H4 (cell line): Measurements from ENCODE around the gene FAM162B. TPM values are rescaled to one million over a fixed set of nuclear protein-coding genes. Genes with fewer than 3 reads are reported as not detected.
A peak's percentile ranks its signal among the peaks of the same experiment; 100 is the strongest.
"Not testable (repeated sequence)": the region's sequence is repeated elsewhere in the genome, so short reads cannot be mapped to it uniquely, and the experiment has no call there.

Experiments
- DNase-seq: peaks from one replicate; pipeline ENCODE4 v3.0.0-alpha.2; 2015; ENCODE audit warnings: low spot score
- total RNA-seq: library from RNA; depleted of rRNA; stranded (reverse); fragments of >200 nt; shearing (Covaris generic); gene quantifications from 2 replicates; pipeline ENCODE4 v1.2.3, GENCODE V29; 2014; rRNA removed

FAM162B gene
- total RNA-seq = not detected in 2 replicates

DNA sequence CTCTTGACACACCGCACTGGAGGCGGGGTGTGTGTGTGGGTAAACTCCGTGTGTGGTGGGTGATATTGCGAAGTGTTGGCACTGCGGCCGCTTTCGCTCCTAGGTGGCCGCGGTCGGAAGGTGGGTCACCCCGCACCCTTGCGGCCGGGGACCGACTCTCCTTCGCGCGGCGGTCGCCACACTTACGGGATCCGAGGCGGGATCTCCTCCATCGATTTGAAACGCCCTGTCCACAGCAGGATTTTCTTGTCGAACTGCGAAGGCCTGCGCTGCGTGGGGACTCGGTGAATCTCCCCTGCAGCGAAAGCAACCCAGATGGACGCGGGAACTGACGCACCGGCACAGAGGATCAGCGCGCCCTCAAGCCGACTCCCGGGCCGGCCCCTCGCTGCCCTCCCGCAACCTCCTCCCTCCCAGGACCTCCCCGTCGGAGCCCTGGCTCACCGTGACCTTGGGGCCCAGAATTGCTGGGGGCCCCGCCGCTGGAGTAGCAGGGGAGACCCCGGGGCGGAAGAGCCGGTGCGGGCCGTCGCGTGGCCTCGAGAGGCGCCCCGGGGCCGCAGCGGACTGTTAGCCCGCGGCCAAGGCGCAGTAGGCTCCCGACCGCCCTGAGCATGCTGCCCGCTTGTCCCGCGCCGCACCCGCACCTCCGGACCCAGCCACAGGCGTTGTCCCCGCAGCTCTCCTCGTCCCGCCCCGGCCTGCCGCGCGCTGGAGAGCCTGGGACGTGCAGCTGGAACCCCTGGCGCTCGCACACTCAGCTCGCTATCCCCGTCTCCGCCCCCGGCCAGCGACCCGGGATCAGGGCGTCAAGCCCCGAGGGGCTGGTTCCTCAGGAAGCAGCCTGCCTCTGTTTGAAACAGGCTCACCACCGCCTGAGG lies at the start of gene FAM162B:
TSS of gene FAM162B (minus strand) at position 759 of the 881 bp plus-strand sequence. CDS start at position 616, 143 bp downstream.
- DNase-seq = no peak

- DNase-seq = no peak
Observed at GRCh38 chr6:116812051-116812650, 46.6 kb upstream of the FAM162B start.

- no peak for DNase-seq
Observed at GRCh38 chr6:116801971-116802370, 36.5 kb upstream of the FAM162B start.

DNA sequence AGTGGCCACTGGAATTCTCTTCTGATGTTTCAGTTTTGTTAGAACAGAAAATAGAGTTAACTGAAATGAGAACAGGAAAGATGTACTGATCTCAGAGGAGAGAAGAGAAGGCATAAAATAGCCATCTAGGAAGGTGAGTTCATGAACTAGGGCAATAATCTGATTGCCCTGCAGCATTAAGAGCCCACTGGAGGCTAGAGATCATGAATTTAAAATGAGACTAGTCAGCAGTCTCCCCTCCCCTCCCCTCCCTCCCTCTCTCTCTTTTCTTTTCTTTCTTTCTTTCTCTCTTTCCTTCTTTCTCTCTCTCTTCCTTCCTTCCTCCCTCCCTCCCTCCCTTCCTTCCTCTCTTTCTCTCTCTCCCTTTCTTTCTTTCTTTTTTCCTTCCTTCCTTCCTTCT lies 34.4 kb upstream of the FAM162B start:
- no peak for DNase-seq

DNA sequence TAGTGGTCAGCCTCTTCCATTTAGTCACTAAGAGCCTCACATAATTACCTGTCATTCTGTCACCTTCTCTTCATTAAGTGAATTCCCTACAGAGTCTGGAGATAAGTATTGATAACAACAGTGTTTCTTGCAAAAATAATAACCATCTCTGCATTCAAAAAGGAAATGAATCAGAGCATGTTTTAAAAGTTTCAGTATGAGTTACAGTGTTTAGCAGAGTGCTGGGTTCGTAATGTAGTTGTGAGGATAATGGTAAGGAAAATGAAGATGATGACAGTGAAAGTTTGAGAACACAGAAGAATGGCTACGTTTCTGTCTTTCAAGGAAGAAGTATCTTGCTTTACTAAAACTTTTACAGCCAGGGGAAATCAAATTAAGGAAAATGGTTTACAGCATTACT lies 32.1 kb upstream of the FAM162B start:
- DNase-seq = no peak

DNA sequence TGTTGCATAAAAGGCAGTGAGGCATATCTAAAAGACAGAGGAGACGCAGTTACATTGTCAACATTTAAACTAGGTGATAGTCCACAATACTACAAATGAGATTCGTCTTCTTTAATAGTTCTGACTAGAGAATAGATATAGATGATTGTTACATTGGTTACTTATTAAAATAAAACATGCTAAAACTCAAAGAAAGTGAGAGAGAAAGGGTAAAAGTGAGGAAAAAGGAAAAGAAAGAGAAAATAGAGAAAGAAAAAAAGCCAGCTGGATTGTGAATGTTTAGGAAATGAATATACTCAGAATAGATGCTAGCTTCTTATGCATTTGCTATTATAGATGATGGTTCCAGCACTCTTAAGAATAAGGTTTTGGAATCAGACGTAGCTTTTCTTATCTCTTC lies 27.7 kb upstream of the FAM162B start:
- no peak for DNase-seq

DNA sequence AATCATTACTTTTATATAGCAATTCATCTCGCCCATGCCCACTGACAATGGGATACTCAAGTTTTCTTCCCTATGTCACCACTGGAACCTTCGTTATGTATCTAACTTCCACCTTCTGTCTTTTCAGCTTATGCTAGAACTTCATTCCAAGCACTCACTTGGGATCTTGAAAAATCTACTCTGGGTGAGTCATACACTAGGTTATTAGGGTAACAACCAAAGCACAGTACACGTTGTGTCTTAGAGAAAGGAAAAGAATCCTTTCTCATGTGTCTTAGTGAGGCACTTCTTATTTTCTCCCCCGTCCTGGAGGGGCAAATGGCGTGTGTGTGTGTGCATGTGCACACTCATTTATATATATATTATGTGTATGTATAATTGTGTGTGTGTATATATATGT lies 18.3 kb upstream of the FAM162B start:
- DNase-seq = no peak

GRCh38 chr6:116779573-116780164 lies 14.2 kb upstream of the FAM162B start:
- peak; percentile 12 for DNase-seq

DNA sequence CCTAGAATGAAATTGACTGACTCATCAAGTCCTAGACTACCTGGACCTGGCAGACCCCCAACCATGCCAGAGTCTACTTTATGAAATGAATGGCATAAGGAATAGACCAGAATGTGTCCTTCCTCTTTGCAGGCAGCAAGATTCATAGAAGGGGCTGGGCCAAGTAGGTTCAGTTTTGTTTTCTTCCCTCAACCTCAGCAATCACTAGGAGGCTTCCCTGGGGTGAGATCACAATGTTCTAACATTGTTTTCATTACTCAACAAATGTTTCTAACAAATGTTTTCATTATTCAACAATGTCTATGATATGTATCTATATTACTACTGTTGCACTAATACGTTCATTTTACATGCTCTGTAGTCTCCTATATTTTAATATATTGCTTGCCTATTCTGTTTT lies 8.4 kb upstream of the FAM162B start:
- DNase-seq = no peak

DNA sequence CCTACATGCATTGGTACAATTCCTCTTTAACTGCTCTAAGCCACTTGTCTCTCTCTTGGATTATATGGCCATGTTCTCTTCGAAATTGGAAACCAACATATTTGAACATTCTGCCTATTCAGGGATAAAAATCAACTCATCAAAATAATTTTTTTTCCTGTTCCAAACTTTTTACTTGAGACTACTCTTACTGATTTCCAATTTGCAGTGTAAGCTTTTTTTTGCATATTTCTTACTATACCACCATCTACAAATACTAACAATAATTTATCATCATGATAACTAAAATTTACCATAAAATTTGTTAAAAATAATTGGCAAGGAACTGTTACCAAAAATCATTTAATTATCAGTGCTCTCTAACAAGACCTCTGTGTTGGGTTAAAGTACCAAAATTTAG lies 6.9 kb upstream of the FAM162B start:
- no peak for DNase-seq

DNA sequence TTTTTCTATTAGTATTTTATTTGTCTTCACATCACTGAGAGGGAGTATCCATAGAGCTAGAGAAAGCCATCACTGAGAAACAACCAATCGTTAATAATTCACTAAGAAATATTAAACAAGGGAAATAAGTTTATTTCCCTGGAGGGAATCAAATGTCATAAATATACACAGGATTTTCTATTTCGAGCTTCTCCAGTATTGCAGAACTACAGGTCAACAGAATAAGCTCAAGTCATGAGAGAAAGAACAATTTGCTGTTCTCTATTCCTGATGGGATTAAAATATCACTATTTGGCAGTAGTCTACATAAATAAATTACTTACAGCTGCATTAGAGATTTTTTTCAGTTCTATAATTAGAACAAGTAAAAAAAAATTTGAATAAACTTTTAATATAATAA lies 2.2 kb upstream of the FAM162B start:
- DNase-seq = no peak

GRCh38 chr6:116766506-116767176 lies 1.1 kb upstream of the FAM162B start:
- no peak for DNase-seq

DNA sequence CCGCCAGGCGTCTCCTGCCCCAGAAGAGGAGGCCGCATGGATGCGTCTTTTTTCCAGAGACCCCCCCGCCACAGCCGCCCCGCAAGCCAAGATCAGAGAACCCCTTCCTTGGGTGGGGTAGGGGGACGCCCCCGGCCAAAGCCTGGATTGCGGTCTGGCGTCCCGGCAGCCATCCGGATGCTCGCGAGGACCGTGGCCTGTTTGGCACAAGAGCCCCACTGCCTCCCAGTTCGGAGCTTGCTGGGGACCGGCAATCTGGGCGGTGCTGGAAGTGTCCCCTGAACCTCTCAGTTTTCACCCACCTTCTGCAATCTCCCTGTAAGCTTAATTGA lies 924 bp downstream of the FAM162B start:
- DNase-seq = no peak

DNA sequence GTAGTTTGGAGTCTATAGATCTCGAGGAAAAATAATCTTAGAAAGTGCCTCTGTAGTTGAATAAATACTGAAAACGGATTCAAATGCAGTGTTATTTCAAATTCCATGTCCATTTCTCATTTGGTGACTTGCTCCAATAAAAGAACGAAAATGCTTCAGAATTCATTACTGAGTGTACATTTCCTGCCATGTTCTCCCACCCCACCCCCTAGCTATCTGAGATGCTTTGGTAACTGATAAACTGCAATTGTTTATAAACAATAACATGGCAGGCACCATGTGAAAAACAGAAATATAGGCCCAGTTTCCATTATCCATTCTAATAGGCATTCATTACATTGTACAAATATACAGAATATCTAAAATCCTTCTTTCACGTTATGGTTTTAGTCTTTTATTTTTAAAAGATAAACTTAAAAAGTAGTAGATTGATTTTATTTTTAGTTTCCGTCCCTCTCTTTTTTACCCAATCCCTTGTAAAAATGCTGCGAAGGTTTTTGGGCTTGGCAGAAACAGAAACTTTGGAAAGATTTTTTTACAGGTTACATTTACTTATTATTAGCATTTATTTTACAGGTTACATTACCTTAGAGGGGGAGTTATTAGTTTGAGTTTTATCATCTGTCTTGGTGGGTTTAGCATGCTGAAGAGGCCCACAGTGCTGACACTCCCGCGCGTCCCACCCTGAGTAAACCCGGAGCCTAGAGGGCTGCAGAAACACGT lies 1.5 kb downstream of the FAM162B start:
- no peak for DNase-seq

GRCh38 chr6:116763048-116763447 lies 2.5 kb downstream of the FAM162B start:
- no peak for DNase-seq

GRCh38 chr6:116762235-116762634 lies 3.3 kb downstream of the FAM162B start:
- no peak for DNase-seq

DNA sequence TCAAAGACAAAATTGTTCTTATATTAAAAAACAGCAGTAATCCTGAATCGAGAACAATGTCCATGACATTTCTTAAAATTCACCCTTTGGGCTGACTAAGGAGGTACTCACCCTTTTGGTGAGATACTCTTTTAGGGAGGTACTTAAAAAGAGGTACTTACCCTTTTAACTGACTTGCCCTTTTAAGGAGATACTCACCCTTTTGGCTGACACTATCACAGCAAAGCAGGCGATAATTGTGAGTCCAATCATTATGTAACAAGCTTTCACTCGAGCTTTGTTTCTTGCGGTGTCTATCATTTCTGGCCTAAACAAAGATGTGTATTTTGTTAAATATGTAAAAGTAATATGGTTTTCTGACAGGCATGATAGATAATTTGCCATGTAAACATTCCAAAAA lies 3.7 kb downstream of the FAM162B start:
- DNase-seq = no peak

- no peak for DNase-seq
Observed at GRCh38 chr6:116745176-116745575, 20.3 kb downstream of the FAM162B start.

GRCh38 chr6:116741571-116741970 lies 23.9 kb downstream of the FAM162B start:
- DNase-seq = no peak

- DNase-seq = not testable (repeated sequence)
Observed at GRCh38 chr6:116740486-116740885, 25.0 kb downstream of the FAM162B start.

DNA sequence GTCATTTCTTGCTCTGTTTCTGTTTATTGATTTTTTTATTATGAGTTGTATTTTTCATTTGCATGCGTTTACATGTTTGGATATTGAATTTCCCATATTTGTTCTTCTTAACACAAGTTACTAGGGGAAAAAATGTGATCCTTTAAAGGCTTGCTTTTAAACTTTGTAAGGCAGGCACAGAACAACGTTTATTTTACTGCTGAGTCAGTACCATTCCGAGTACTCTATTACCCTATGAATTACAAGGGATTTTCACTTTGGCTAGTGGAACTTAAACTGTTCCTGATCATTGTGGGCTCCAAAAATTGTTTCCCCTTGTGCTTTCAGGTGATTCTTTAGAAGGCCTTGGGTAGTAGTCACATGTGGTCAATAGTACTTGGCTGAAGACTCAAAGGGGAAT lies 28.5 kb downstream of the FAM162B start:
- DNase-seq = no peak

GRCh38 chr6:116730513-116730912 lies 35.0 kb downstream of the FAM162B start:
- no peak for DNase-seq
